ENCODE data around the gene NR3C1.

Gene NR3C1

GRCh38 chr5:143395638-143396352, 7.7 kb downstream of the NR3C1 start:
- H3K4me3 ChIP-seq (ENCODE audit: control insufficient read depth, low read depth, low read length) = no peak overlapping the region
- TF ChIP-seq, protein P1, sequence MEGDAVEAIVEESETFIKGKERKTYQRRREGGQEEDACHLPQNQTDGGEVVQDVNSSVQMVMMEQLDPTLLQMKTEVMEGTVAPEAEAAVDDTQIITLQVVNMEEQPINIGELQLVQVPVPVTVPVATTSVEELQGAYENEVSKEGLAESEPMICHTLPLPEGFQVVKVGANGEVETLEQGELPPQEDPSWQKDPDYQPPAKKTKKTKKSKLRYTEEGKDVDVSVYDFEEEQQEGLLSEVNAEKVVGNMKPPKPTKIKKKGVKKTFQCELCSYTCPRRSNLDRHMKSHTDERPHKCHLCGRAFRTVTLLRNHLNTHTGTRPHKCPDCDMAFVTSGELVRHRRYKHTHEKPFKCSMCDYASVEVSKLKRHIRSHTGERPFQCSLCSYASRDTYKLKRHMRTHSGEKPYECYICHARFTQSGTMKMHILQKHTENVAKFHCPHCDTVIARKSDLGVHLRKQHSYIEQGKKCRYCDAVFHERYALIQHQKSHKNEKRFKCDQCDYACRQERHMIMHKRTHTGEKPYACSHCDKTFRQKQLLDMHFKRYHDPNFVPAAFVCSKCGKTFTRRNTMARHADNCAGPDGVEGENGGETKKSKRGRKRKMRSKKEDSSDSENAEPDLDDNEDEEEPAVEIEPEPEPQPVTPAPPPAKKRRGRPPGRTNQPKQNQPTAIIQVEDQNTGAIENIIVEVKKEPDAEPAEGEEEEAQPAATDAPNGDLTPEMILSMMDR (conservative IDR thresholded peaks at IDR 0.05; ENCODE audit: control insufficient read depth, insufficient read depth, low read depth, low read length) = no peak
- DNase-seq (ENCODE audit: low read depth) = peak; percentile 34

GRCh38 chr5:143393524-143393923, 10.0 kb downstream of the NR3C1 start:
- DNase-seq (ENCODE audit: low read depth) = no peak
- no peak overlapping the region for H3K4me3 ChIP-seq (ENCODE audit: control insufficient read depth, low read depth, low read length)
- TF ChIP-seq, protein P1 (conservative IDR thresholded peaks at IDR 0.05; ENCODE audit: control insufficient read depth, insufficient read depth, low read depth, low read length) = no peak

DNA sequence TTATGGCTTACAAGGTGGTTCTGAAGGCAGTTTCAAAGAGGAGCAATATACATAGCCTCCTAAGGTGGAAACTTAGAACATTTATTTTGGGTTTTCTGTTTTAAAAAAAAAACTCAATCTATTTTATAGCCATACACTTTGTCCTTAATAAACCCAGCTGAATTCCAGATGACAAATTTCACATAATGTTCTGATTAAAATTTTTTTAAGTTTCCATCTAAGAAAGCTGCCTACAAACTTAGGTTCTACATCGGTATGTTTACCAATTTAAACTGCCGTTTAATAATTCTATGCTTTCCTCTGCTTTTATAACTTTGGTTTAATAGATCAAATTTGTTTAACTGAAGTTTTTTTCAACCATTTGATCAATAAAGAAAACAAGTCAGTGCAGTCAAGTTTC, 12.5 kb downstream of the NR3C1 start:
- no peak overlapping the region for H3K4me3 ChIP-seq (ENCODE audit: control insufficient read depth, low read depth, low read length)
- peak; percentile 54 for DNase-seq (ENCODE audit: low read depth)
- TF ChIP-seq, protein P1 (conservative IDR thresholded peaks at IDR 0.05; ENCODE audit: control insufficient read depth, insufficient read depth, low read depth, low read length) = no peak

DNA sequence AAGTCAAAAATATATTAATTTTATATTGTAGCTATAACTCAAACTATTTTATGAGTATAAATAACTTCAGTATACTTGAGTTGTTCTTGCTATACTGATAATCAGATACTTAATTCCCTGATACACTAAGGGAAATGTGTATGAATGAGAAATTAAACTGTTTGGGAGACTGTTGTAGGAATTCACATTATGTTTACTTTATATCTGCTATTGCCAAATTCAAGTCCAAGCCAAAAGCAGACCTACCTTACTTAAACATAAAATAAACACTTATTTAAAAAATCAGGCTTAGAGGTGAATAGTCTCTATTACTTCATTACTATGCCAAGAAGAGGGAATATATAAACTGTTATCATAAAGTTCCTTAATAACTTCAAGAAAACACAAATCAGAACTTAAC, 13.2 kb downstream of the NR3C1 start:
- H3K4me3 ChIP-seq (ENCODE audit: control insufficient read depth, low read depth, low read length) = no peak overlapping the region
- TF ChIP-seq, protein P1 (conservative IDR thresholded peaks at IDR 0.05; ENCODE audit: control insufficient read depth, insufficient read depth, low read depth, low read length) = no peak
- DNase-seq (ENCODE audit: low read depth) = no peak

GRCh38 chr5:143386725-143387124, 16.8 kb downstream of the NR3C1 start:
- TF ChIP-seq, protein P1 (conservative IDR thresholded peaks at IDR 0.05; ENCODE audit: control insufficient read depth, insufficient read depth, low read depth, low read length) = no peak
- peak; percentile 70 for DNase-seq (ENCODE audit: low read depth)
- H3K4me3 ChIP-seq (ENCODE audit: control insufficient read depth, low read depth, low read length) = no peak overlapping the region

DNA sequence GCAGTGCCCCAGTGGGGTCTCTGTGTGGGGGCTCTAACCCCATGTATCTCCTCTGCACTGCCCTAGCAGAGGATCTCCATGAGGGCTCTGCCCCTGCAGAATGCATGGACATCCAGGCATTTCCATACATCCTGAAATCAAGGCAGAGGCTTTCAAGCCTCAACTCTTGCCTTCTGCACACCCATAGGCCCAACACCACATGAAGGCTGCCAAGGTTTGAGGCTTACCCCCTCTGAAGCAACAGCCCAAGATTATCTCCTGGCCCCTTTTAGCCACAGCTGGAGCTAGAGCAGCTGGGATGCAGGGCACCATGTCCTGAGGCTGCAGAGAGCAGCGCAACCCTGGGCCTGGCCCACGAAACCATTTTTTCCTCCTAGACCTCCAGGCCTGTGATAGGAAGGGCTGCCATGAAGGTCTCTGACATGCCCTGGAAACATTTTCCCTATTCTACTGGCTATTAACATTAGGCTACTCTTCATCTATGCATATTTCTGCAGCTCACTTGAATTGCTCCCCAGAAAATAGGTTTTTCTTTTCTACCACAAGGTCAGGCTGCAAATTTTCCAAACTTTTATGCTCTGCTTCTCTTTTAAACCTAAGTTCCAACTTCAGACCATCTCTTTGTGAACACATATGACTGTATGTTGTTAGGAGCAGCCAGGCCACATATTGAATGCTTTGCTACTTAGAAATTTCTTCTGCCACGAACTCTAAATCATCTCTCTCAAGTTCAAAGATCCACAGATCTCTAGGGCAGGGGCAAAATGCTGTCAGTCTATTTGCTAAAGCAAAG, 18.4 kb downstream of the NR3C1 start:
- H3K4me3 ChIP-seq (ENCODE audit: control insufficient read depth, low read depth, low read length) = no peak overlapping the region
- DNase-seq (ENCODE audit: low read depth) = no peak
- TF ChIP-seq, protein P1 (conservative IDR thresholded peaks at IDR 0.05; ENCODE audit: control insufficient read depth, insufficient read depth, low read depth, low read length) = no peak

All from fibroblast of mammary gland (primary cell).